Measurements from ENCODE around the gene MEGF11.

The MEGF11 gene

GRCh38 chr15:65994832-65995231 is 258.7 kb downstream of the MEGF11 start:
- Histone ChIP-seq H3K9ac (ENCODE audit: low read depth, low read length, poor library complexity, severe bottlenecking) (no peak overlapping the region), H3K4me3 (ENCODE audit: low read length, poor library complexity, severe bottlenecking) (no peak overlapping the region), H3K4me2 (ENCODE audit: low read depth, low read length, poor library complexity, severe bottlenecking) (no peak overlapping the region), H3K36me3 (ENCODE audit: insufficient read depth, low read length) (no peaks in the 10 kb centered on the region), H3K9me2 (replicated peaks; ENCODE audit: low read depth, low read length) (no peaks in the 10 kb centered on the region), H3K9me3 (ENCODE audit: insufficient read depth, low read depth, low read length) (no peaks in the 10 kb centered on the region), H3K79me2 (ENCODE audit: insufficient read depth, low read length) (no peaks in the 10 kb centered on the region), H3F3A (ENCODE audit: low read depth) (no peaks in the 10 kb centered on the region), H4K20me1 (ENCODE audit: insufficient read depth, low read length, poor library complexity, severe bottlenecking) (no peaks in the 10 kb centered on the region), H3K4me1 (ENCODE audit: insufficient read depth, low read length, poor library complexity, severe bottlenecking) (no peaks in the 10 kb centered on the region), H3K27me3 (ENCODE audit: insufficient read depth, low read length, poor library complexity, severe bottlenecking) (no peaks in the 10 kb centered on the region), H2AFZ (ENCODE audit: low read length) (no peak overlapping the region)
- no peak for TF ChIP-seq EZH2phosphoT487 (IDR thresholded peaks at IDR 0.05; ENCODE audit: borderline replicate concordance)

- no peaks in the 10 kb centered on the region for H3K27me3 ChIP-seq (ENCODE audit: insufficient read depth, low read length, poor library complexity, severe bottlenecking)
- H3K79me2 ChIP-seq (ENCODE audit: insufficient read depth, low read length) = no peaks in the 10 kb centered on the region
- no peak overlapping the region for H3K9ac ChIP-seq (ENCODE audit: low read depth, low read length, poor library complexity, severe bottlenecking)
- no peaks in the 10 kb centered on the region for H3K9me2 ChIP-seq (replicated peaks; ENCODE audit: low read depth, low read length)
- no peak overlapping the region for H3K4me3 ChIP-seq (ENCODE audit: low read length, poor library complexity, severe bottlenecking)
- H3K9me3 ChIP-seq (ENCODE audit: insufficient read depth, low read depth, low read length) = no peaks in the 10 kb centered on the region
- no peaks in the 10 kb centered on the region for H3K36me3 ChIP-seq (ENCODE audit: insufficient read depth, low read length)
- H2AFZ ChIP-seq (ENCODE audit: low read length) = no peak overlapping the region
- no peaks in the 10 kb centered on the region for H4K20me1 ChIP-seq (ENCODE audit: insufficient read depth, low read length, poor library complexity, severe bottlenecking)
- H3K4me2 ChIP-seq (ENCODE audit: low read depth, low read length, poor library complexity, severe bottlenecking) = no peak overlapping the region
- H3K4me1 ChIP-seq (ENCODE audit: insufficient read depth, low read length, poor library complexity, severe bottlenecking) = no peaks in the 10 kb centered on the region
- no peaks in the 10 kb centered on the region for H3F3A ChIP-seq (ENCODE audit: low read depth)
- TF ChIP-seq EZH2phosphoT487 (IDR thresholded peaks at IDR 0.05; ENCODE audit: borderline replicate concordance) (no peak), CTCF (conservative IDR thresholded peaks at IDR 0.05; ENCODE audit: low read length) (no peak)
Observed at GRCh38 chr15:65993762-65994161, 259.8 kb downstream of the MEGF11 start.

- no peaks in the 10 kb centered on the region for H3K9me3 ChIP-seq (ENCODE audit: insufficient read depth, low read depth, low read length)
- no peaks in the 10 kb centered on the region for H3K9me2 ChIP-seq (replicated peaks; ENCODE audit: low read depth, low read length)
- no peak overlapping the region for H3K9ac ChIP-seq (ENCODE audit: low read depth, low read length, poor library complexity, severe bottlenecking)
- no peaks in the 10 kb centered on the region for H3K36me3 ChIP-seq (ENCODE audit: insufficient read depth, low read length)
- H2AFZ ChIP-seq (ENCODE audit: low read length) = no peak overlapping the region
- no peak overlapping the region for H3K4me2 ChIP-seq (ENCODE audit: low read depth, low read length, poor library complexity, severe bottlenecking)
- no peak overlapping the region for H3K4me3 ChIP-seq (ENCODE audit: low read length, poor library complexity, severe bottlenecking)
- H3F3A ChIP-seq (ENCODE audit: low read depth) = no peaks in the 10 kb centered on the region
- no peaks in the 10 kb centered on the region for H3K4me1 ChIP-seq (ENCODE audit: insufficient read depth, low read length, poor library complexity, severe bottlenecking)
- H3K27me3 ChIP-seq (ENCODE audit: insufficient read depth, low read length, poor library complexity, severe bottlenecking) = no peaks in the 10 kb centered on the region
- no peaks in the 10 kb centered on the region for H4K20me1 ChIP-seq (ENCODE audit: insufficient read depth, low read length, poor library complexity, severe bottlenecking)
- TF ChIP-seq CTCF (conservative IDR thresholded peaks at IDR 0.05; ENCODE audit: low read length) = no peak
- TF ChIP-seq EZH2phosphoT487 (IDR thresholded peaks at IDR 0.05; ENCODE audit: borderline replicate concordance) = no peak
- H3K79me2 ChIP-seq (ENCODE audit: insufficient read depth, low read length) = no peaks in the 10 kb centered on the region
Observed at GRCh38 chr15:65993236-65993635, 260.3 kb downstream of the MEGF11 start.

- Histone ChIP-seq H3K4me2 (ENCODE audit: low read depth, low read length, poor library complexity, severe bottlenecking) (no peak overlapping the region), H3K4me1 (ENCODE audit: insufficient read depth, low read length, poor library complexity, severe bottlenecking) (no peaks in the 10 kb centered on the region), H3F3A (ENCODE audit: low read depth) (no peaks in the 10 kb centered on the region), H3K27me3 (ENCODE audit: insufficient read depth, low read length, poor library complexity, severe bottlenecking) (no peaks in the 10 kb centered on the region), H3K79me2 (ENCODE audit: insufficient read depth, low read length) (no peaks in the 10 kb centered on the region), H3K9me3 (ENCODE audit: insufficient read depth, low read depth, low read length) (no peaks in the 10 kb centered on the region), H4K20me1 (ENCODE audit: insufficient read depth, low read length, poor library complexity, severe bottlenecking) (no peaks in the 10 kb centered on the region), H3K9me2 (replicated peaks; ENCODE audit: low read depth, low read length) (no peaks in the 10 kb centered on the region), H3K9ac (ENCODE audit: low read depth, low read length, poor library complexity, severe bottlenecking) (no peak overlapping the region), H2AFZ (ENCODE audit: low read length) (no peak overlapping the region), H3K36me3 (ENCODE audit: insufficient read depth, low read length) (no peaks in the 10 kb centered on the region), H3K4me3 (ENCODE audit: low read length, poor library complexity, severe bottlenecking) (no peak overlapping the region)
- TF ChIP-seq CTCF (conservative IDR thresholded peaks at IDR 0.05; ENCODE audit: low read length) (no peak), EZH2phosphoT487 (IDR thresholded peaks at IDR 0.05; ENCODE audit: borderline replicate concordance) (no peak)
Observed at GRCh38 chr15:65991721-65992483, 261.6 kb downstream of the MEGF11 start.
